HG02798 (cell line): Measurements from ENCODE around the gene NMRAL1.

Source experiments
- ATAC-seq: cut with Tn5 transposase; IDR thresholded peaks from one replicate; pipeline ENCODE4 v1.9.1; 2021; ENCODE audit warnings: mild to moderate bottlenecking; ENCODE audit not compliant: unreplicated experiment, poor library complexity

Gene NMRAL1

DNA sequence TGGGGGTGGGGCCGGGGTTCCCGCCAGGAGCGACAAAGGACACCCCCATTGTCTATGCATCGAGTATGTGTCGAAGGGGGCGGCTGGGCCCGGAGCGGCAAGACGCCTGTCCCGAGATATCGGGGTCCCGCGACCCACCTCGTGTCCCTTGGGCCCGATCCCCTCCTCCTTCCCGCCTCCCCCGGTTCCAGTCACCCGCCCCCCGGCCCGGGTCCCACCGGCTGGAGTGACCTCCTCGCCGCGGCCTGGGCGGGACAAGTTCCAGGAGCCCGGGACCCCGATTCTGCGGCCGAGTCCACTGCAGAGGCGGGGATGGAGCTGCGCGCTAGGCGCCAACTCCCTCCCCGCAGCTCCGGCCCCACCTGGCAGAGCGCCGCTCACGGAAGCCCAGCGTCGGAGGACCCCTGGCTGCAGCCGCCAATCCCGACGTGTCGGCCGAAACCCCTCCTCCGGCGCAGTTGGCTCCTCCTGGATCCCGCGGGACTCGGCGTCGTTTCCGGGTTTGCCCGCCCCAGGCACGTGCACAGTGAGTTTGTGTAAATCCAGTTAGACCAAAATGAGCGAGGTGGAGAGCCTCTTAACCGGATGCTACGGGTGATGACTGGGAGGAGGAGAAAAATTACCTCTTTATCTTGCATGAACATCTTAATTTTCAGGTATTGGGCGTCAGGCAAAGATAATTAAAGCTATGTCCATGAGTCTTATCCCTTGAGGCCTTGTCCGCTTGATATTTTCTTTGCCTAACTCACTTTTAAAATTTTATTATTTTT lies at the start of gene NMRAL1:
NMRAL1 (minus strand) TSS at position 434 of the 770 bp plus-strand sequence. CDS start 493 bp downstream, outside the sequence.
- ATAC-seq, result no peak

DNA sequence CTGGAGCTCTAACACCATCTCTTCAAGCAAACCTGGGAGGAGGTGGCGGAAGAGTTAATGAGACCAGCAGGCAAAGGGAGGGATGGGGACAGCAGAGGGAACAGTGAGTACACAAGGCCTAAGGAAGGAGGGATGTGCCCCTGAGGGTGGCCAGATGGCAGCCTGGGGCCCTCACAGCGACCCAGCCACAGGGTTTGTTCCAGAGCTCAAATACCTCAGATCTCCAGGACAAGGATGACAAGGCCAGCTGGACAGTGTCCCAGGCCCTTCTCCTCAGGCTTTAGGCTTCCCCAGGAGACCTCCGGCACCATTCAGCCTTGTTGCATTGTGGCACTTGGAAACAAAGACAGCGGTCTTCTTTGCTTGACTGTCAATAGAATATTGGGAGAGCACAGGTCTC lies 49.3 kb upstream of the NMRAL1 start:
- ATAC-seq, result no peak

DNA sequence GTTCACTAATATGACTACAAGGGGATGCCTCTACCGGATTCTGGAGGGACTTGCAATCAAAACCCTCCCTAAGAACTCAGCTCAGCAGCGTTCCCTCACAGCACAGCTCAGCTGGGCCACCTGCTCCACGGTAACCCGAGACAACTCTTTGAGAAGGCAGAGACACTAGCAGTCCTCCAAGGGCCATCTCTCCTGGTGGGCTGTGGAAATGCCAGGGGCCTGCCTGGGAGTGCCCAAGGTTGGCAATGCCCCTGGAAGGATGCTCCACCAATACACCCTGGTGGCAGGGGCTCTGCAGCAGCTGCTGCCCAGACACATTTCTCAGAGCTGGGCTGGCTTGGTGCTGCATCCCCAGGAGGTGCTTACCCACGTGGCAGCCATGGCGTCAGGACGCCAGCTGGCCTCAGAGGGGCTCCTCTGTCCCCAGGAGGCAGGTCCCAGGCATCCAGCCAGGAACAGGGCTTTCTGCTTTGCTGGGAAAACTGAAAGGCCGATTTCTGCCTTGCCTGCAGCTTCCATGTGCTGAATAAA lies 47.7 kb upstream of the NMRAL1 start:
- ATAC-seq, result no peak

DNA sequence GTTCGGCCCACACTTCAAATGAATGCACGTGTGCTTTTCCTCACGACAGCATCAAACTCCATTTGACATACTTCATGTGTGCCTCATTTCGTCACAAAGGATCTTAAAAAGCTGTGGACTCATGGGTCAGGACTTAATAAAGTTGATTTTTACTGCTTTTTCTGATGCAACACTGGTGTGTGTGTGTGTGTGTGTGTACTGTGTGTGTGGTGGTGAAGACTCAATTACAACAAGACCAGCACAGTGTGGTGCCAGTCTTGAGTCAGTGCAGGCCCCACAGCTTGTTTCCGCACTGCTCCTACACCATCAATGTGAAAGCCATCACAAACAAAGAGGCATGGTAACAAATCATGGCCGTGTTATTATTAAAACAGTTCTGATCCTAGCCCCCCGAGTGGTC lies 46.5 kb upstream of the NMRAL1 start:
- ATAC-seq, result no peak

DNA sequence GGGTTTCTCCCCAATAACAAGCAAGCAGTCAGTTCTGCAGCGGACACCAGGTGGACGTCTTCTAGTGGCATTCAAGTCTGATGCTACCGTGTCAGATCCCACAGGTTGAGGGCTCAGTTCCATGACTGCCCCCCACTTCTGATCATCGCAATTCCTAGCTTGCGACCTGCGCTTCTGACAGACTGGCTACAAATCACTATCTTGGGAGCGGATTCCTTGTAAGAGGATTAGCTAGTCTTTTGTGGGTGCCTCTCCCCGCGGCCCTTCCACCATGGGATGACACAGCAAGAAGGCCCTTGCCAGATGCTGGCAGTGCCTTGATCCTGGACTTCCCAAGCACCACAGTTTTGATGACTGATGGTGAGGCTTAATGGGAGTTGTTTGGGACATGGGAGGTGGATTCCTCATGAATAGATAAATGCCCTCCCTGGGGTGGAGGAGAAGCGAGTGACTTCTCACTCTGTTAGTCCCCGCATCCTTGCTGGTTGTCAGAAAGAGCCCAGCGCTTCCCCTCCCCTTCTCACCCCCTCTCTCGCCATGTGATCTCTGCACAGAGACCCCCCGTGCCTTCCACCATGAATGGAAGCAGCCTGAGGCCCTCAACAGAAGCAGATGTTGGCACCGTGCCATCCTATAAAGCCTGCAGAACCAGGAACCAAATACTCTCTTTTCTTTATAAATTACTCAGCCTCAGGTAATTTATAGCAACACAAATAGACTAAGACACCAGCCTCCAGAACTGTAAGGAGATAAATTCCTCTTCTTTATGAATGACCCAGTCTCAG lies 45.0 kb upstream of the NMRAL1 start:
- ATAC-seq, result no peak

DNA sequence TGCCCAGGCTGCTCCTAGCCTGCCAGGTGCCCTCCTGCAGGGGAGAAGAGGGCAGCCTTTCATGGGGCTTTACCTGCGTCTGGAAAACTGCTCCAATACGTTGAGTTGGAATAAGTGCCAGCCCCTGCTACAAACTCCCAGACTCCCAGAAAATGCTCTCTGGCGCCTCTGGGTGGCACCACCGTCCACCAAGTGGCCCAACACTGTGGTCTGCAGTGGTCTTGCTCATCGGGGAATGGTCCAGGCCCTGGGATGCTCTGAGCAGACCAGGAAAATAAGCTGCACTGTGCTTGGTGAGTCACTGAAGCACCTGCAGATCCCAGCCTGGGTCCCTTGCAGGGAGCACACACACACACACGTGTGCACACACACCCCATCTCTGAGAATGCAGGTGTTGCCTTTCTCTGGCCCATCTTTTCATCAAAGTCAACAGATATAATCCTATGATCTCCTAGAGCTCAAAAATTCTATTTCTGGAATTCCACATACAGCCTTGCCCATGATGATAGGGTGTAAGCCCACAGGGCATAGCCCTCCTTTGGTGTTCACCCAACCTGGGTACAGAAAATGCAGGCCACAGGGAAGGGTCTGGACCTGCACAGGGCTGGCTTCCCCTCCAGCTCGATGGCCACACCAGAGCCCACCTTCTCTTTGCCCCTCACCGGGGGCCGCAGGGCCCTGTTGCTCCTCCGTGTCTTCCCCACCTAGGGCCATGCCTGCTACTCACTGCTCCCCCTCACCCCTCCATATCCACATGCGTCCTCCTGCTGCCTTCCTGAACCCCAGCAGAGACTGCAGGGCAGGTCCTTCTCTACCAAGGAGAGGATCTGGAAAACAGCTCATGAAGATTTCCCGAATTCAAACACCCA lies 43.6 kb upstream of the NMRAL1 start:
- ATAC-seq, result no peak

DNA sequence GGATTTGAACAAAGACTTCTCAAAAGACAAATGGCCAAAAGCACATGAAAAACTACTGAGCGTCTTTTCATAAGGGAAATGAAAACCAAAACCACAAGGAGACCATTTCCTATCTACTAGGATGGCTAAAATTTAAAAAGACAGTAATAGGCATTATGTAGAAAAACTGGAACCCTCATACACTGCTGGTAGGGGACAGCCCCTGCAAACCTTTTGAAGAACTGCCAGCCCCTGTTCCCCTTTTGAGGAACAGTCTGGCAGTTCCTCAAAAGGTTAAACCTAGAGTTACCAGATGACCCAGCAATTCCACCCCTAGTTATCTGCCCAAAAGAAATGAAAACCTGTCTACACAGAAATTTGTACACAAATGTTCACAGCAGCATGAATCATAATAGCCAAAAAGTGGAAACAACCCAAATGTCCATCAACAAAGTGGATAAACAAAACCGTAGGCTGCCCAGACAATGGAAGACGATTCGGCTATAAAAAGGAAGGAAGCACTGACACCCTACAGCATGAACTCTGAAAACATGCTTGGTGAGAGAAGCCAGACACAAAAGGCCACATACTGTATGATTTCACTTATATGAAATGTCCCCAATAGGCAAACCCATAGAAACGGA lies 41.3 kb upstream of the NMRAL1 start:
- ATAC-seq, result peak; percentile 58

DNA sequence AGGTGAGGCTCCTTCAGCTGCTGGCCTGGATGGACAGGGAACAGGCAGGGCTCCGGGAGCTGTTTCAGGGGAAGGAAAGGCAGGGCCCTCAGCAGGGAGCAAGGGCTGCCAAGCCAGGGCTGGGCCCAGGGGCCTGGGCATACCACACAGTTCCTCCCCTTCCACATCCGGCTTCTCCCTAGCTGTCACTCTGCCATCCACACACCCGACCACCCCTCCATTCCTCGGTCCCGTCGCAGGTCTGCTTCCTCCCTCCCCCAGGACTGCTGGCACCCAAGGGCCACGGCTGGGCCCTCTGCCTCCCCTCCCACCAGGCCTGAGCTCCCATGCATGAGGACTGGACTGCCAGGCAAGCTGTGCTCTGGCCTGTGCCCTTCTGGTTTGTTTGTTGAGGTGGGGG lies 40.2 kb upstream of the NMRAL1 start:
- ATAC-seq, result no peak

DNA sequence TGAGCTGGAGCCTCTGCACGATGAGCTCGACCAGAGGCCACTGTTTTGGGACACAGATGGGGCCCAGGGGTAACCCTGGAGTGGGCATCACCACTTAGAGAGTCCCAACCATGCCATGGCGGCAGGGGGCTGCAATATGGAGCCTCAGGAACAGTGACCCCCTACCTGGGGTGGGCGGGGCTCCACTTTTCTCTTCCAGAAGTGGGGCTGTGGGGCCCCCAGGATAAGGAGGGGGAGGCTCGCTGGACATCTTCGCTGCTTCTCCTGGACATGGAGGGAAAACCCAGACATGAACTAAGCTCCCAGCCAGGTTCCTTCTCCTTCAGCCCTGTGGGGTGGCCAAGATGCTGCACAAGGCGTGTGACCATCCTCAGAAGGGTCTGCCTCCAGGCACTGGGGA lies 39.5 kb upstream of the NMRAL1 start:
- no peak for ATAC-seq

DNA sequence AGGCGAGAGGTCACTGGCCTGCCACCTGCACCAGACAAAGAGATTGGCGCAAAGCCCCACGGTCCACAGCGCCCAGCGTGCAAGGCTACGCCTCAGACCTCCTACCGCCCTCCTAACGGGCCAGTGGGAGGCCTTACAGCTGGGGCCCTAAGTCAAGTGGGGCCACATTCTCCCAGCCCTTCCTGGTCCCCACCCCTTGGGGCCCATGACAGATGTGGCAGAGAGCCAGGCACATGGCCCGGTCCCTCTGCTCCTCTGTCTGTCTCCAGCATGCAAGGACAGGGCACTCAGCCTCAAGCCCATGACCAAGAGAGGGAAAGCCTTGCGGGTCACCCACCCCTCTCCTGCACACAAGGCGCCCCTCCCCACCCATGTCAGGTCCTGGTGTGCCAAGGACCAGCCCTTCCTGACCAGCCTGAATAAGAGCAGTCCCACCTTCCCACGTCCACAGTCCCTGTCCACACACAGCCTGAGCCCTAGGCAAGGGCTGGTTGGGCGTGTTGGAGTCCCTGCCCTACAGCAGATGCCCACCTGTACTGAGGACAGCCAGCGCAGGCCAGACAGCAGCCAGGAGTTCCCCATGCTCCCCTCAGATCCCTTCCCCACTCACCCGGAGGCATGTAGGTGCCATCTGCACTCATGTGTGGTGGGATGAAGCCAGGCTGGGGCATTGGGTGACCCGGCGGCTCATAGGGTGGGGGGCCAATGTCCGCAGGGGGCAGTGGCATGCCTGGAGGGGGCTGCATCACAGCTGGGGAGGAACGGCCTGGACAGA lies 38.8 kb upstream of the NMRAL1 start:
- no peak for ATAC-seq

DNA sequence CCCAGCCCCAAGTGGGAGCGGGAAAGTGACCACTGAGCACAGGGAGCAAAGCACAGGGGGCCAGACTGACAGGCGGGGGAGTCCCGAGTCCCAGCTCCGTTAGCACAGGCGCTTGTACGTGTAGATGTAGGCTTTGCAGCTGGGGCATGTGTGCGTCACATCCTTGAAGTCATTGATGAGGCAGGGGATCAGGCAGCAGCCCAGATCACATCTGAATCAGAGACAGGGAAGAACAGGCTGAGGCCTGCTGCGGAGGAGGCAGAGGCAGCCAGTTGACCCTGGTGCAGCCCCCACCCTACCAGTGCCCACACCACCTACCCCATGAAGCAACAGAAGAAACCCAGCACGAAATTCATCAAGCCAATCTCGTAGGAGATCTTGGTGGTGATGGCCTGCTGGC lies 38.0 kb upstream of the NMRAL1 start:
- no peak for ATAC-seq

DNA sequence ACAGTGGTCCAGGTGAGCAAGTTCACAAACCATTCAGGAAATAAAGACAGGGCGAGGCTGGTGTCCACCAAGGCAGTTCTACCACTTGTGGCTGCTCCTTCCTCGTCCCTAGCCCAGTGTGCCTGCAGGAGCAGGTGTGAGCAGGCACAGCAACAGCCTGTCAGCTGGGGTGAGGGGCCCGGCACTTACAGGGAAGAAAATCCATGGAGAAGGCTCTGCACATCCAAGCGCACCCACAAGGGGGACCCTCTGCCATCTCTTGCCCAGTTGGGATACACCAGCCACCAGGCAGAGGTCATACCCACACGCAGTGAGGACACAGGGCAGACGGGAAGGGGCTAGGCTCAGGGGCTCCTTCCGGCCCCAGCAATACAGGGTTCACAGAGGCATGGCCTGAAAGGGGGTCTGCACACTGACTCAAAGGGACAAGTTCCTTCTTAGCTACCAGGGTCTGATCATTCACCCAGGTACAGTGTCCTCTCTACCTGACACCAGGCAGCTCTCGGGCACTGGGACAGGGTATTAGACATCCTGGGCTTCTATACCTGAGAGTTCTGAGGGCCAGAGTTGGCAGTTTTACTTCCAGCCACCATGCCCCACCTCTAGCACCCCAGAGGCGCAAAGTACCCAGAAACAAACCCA lies 37.1 kb upstream of the NMRAL1 start:
- no peak for ATAC-seq

DNA sequence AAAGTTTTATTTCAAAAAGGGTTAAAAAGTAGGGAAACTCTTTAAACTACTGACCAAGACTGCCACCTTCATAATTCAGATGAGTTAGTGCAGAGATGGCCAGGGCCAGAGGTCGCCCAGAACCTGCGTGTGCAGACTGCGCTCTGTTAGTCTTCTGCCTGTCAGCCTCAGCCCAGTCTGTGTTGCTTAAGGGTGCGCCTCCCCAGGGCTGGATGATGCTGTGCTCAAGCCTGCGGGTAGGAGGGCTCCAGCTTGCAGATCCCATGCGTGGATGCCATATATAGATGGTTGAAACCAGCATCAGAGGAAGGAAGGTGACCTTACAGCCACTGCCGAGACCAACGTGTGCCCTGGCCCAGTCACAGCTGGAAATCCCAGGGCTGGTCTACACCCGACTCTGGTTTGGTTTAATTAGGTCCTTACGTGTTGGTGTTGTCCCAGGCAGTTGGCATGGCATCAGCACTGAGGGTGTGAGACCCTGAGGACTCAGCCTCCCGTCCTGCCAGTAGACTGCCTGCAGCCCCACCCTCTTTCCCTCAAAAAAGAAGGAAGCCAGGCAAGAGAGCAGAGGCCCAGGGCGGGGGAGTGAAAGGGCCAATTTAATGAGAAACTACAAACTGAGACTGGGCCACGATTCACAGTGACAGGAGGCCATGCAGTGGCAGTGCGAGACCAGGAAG lies 36.5 kb upstream of the NMRAL1 start:
- ATAC-seq, result no peak

DNA sequence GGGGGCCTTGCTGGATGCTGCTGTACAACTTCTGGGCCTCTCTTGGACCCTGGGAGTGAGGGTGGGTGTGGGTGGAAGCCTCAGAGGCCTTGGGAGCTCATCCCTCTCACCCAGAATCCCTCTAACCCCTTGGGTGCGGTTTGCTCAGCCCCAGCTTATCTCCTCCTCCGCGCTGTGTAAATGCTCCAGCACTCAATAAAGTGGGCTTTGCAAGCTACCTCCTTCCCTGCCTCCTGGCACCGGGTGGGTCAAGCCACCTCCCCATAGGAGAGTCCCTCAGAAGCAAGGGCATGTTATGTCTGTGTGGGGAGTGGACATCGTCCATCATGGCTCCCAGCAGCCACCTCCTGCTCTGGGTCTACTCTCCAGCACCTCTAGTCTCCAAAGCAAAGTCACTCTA lies 35.7 kb upstream of the NMRAL1 start:
- ATAC-seq, result no peak

DNA sequence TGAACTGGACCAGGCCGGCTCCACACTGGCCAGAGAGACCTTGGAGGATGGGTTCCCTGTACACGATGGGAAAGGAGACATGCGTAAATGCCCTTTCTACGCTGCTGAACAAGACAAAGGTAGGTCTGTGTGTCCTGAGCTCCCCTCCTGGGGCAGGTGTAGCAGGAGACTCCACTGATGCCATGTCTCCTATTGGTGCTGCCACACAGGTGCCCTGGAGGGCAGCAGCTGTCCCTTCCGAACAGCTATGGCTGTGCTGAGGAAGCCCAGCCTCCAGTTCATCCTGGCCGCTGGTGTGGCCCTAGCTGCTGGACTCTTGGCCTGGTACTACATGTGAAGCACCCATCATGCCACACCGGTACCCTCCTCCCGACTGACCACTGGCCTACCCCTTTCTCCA lies 35.0 kb upstream of the NMRAL1 start:
- ATAC-seq, result no peak

DNA sequence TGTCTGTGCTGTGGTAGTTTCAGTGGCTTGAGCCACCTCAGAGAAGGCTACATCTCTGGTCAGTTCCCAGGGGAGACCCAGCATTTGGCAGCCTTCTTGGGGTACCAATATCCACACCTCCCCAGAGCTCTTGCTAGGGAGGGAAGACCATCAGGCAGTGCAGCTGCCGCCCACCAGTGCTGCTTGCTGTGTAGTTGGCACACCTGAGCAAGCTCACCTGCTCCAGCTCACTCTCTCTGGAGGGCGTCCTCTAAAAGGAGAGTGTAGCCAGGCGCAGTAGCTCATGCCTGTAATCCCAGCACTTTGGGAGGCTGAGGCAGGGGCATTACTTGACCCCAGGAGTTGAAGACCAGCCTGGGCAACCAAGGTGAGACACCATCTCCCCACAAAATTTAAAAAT lies 34.4 kb upstream of the NMRAL1 start:
- ATAC-seq, result no peak

DNA sequence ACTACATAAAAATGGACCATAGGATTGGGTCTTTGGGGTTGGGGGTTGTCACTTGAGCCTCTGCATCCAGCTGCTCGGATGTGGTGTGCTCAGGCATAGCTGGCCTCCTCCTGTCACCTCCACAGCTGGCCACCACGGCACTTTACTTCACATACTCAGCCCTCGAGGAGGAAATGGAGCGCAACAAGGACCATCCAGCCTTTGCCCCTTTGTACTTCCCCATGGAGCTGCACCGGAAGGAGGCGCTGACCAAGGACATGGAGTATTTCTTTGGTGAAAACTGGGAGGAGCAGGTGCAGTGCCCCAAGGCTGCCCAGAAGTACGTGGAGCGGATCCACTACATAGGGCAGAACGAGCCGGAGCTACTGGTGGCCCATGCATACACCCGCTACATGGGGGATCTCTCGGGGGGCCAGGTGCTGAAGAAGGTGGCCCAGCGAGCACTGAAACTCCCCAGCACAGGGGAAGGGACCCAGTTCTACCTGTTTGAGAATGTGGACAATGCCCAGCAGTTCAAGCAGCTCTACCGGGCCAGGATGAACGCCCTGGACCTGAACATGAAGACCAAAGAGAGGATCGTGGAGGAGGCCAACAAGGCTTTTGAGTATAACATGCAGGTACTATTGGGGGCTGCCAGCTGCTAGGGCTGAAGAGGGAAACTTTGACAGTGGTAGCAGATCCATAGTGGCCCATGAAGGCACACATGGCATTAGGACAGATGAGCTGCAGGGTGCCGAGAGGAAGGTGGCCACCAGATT lies 33.3 kb upstream of the NMRAL1 start:
- no peak for ATAC-seq

DNA sequence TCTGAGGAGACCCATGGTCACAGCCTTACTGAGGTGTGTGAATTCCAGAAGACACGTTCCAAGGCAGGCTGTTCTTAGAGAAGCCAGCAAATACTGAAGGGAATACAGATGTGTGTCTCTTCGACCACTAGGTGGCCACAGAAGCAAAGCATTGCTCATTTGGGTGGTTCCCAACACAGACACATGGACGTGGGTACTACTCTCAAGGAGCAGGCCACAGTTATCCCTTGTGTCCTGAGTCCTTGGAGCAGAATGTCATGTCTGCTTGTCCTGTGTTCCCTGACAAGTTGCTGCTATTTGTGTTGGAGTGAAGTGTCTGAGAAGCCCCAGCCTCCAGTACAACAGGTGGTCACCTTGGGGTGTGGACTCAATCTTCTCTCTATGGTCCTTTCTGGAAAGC lies 32.0 kb upstream of the NMRAL1 start:
- peak; percentile 49 for ATAC-seq
